Activated CD8-positive, alpha-beta memory T cell treated with anti-CD3 and anti-CD28 coated beads, Interleukin-2, amount 50 U/mL, for 1 hour (primary cell): ENCODE data around the gene DEFB126.
"Not testable (repeated sequence)": the region's sequence is repeated elsewhere in the genome, so short reads cannot be mapped to it uniquely, and the experiment has no call there.

Experiments used
- DNase-seq: peaks from one replicate; pipeline ENCODE4 v3.0.0-alpha.2; 2020; ENCODE audit errors: extremely low read depth

The DEFB126 gene

GRCh38 chr20:142290-142689 is at the start of gene DEFB126:
TSS of gene DEFB126 (plus strand) at chr20:142590. CDS start at chr20:142629, 39 bp downstream.
- no peak for DNase-seq

- no peak for DNase-seq
Observed at GRCh38 chr20:93641-94040, 48.7 kb upstream of the DEFB126 start.

GRCh38 chr20:95215-95614 is 47.2 kb upstream of the DEFB126 start:
- no peak for DNase-seq

- DNase-seq, result not testable (repeated sequence)
Observed at GRCh38 chr20:97691-98090, 44.7 kb upstream of the DEFB126 start.

GRCh38 chr20:101975-102374 is 40.4 kb upstream of the DEFB126 start:
- no peak for DNase-seq

- no peak for DNase-seq
Observed at GRCh38 chr20:103456-103855, 38.9 kb upstream of the DEFB126 start.

- DNase-seq, result no peak
Observed at GRCh38 chr20:112396-112795, 30.0 kb upstream of the DEFB126 start.

GRCh38 chr20:117518-117917 is 24.9 kb upstream of the DEFB126 start:
- DNase-seq, result no peak

- DNase-seq, result not testable (repeated sequence)
Observed at GRCh38 chr20:129786-130323, 12.5 kb upstream of the DEFB126 start.

- DNase-seq, result no peak
Observed at GRCh38 chr20:137668-138490, 4.5 kb upstream of the DEFB126 start.

- DNase-seq, result no peak
Observed at GRCh38 chr20:145877-146276, 3.5 kb downstream of the DEFB126 start.

- no peak for DNase-seq
Observed at GRCh38 chr20:152131-152530, 9.7 kb downstream of the DEFB126 start.

- DNase-seq, result no peak
Observed at GRCh38 chr20:157154-157553, 14.8 kb downstream of the DEFB126 start, which contains the start of gene DEFB127. TSS of gene DEFB127 (plus strand) at chr20:157454. CDS start at chr20:157545, 91 bp downstream.

- no peak for DNase-seq
Observed at GRCh38 chr20:164618-165017, 22.2 kb downstream of the DEFB126 start.

GRCh38 chr20:168876-169275 is 26.5 kb downstream of the DEFB126 start:
- no peak for DNase-seq

- no peak for DNase-seq
Observed at GRCh38 chr20:184288-184687, 41.9 kb downstream of the DEFB126 start.

GRCh38 chr20:187733-188132 is 45.3 kb downstream of the DEFB126 start:
- DNase-seq, result no peak

GRCh38 chr20:189611-190010 is 47.2 kb downstream of the DEFB126 start, which contains the start of gene DEFB128:
TSS of gene DEFB128 (minus strand) at chr20:189711. CDS start at chr20:189623, 88 bp downstream.
- no peak for DNase-seq
